Mesendoderm (in vitro differentiated cells): ENCODE measurements around the gene OAF.
A peak's percentile ranks its signal among the peaks of the same experiment; 100 is the strongest.

ENCODE experiments used
- DNase-seq: peaks from one replicate; pipeline ENCODE4 v3.0.0; 2013
- H2AK5ac ChIP-seq: 2 replicates; pipeline ENCODE4 v1.6.1; 2013; ENCODE audit warnings: low read length, inconsistent platforms
- H2BK120ac ChIP-seq: 2 replicates; pipeline ENCODE4 v1.6.1; 2013; ENCODE audit warnings: low read depth, mild to moderate bottlenecking, low read length, moderate library complexity, mixed read lengths
- H2BK15ac ChIP-seq: replicated peaks from 2 replicates; pipeline ENCODE4 v1.6.1; 2013; ENCODE audit warnings: low read depth, mild to moderate bottlenecking, moderate library complexity
- H2BK5ac ChIP-seq: 2 replicates; pipeline ENCODE4 v1.6.1; 2013; ENCODE audit warnings: low read length, inconsistent platforms
- H3K18ac ChIP-seq: 2 replicates; pipeline ENCODE4 v1.6.1; 2013; ENCODE audit warnings: mild to moderate bottlenecking, low read length, mixed read lengths
- H3K23ac ChIP-seq: one replicate; pipeline ENCODE4 v1.6.1; 2013; ENCODE audit warnings: low read length
- H3K27ac ChIP-seq: 2 replicates; pipeline ENCODE4 v1.5.1; 2013; ENCODE audit warnings: low read depth, mild to moderate bottlenecking, inconsistent platforms, low read length, moderate library complexity
- H3K27me3 ChIP-seq: 2 replicates; pipeline ENCODE4 v1.6.1; 2013; ENCODE audit warnings: low read length, control low read depth, mild to moderate bottlenecking, inconsistent platforms; ENCODE audit not compliant: insufficient read depth, poor library complexity
- H3K36me3 ChIP-seq: 2 replicates; pipeline ENCODE4 v1.6.1; 2013; ENCODE audit warnings: low read length, inconsistent platforms; ENCODE audit not compliant: control insufficient read depth, insufficient read depth
- H3K4ac ChIP-seq: one replicate; pipeline ENCODE4 v1.6.1; 2013; ENCODE audit warnings: low read depth, mild to moderate bottlenecking, low read length, moderate library complexity
- H3K4me1 ChIP-seq: 2 replicates; pipeline ENCODE4 v1.6.1; 2013; ENCODE audit warnings: low read depth, low read length, inconsistent platforms; ENCODE audit not compliant: control insufficient read depth
- H3K4me2 ChIP-seq: 2 replicates; pipeline ENCODE4 v1.6.1; 2013; ENCODE audit warnings: low read length
- H3K4me3 ChIP-seq: 2 replicates; pipeline ENCODE4 v1.5.1; 2013; ENCODE audit warnings: mild to moderate bottlenecking, low read length
- H3K56ac ChIP-seq: one replicate; pipeline ENCODE4 v1.6.1; 2013; ENCODE audit warnings: low read length
- H3K79me1 ChIP-seq: 2 replicates; pipeline ENCODE4 v1.6.1; 2013; ENCODE audit warnings: low read length, inconsistent platforms
- H3K79me2 ChIP-seq: 2 replicates; pipeline ENCODE4 v1.6.1; 2013; ENCODE audit warnings: mild to moderate bottlenecking, low read length; ENCODE audit not compliant: control insufficient read depth, insufficient read depth
- H3K9ac ChIP-seq: 2 replicates; pipeline ENCODE4 v1.6.1; 2013; ENCODE audit warnings: low read length, inconsistent platforms
- H4K5ac ChIP-seq: one replicate; pipeline ENCODE4 v1.6.1; 2013; ENCODE audit warnings: low read length
- H4K8ac ChIP-seq: one replicate; pipeline ENCODE4 v1.6.1; 2013; ENCODE audit warnings: low read depth, mild to moderate bottlenecking, control low read depth, low read length, moderate library complexity
- WGBS: extraction: QIAGEN DNeasy Blood & Tissue Kit; methylation state at CpG from one replicate; pipeline ENCODE4 v1.1.7; 2013; ENCODE audit warnings: low lambda C conversion rate, missing lambda C conversion rate; ENCODE audit not compliant: insufficient coverage; ENCODE audit errors: extremely low coverage; 5-methylcytosine and 5-hydroxymethylcytosine counted together

OAF gene

GRCh38 chr11:120182372-120182771 is 28.5 kb upstream of the OAF start:
- Histone ChIP-seq H3K56ac (peak overlapping the region; percentile 19), H3K27me3 (no peaks in the 10 kb centered on the region), H2BK15ac (no peak overlapping the region), H3K36me3 (no peaks in the 10 kb centered on the region), H3K9ac (no peak overlapping the region), H3K4ac (no peak overlapping the region), H3K4me3 (no peak overlapping the region), H3K27ac (no peak overlapping the region), H3K4me1 (no peaks in the 10 kb centered on the region), H2AK5ac (no peak overlapping the region), H4K5ac (no peak overlapping the region), H3K79me1 (no peaks in the 10 kb centered on the region), H4K8ac (no peak overlapping the region), H3K79me2 (no peaks in the 10 kb centered on the region), H3K18ac (no peak overlapping the region), H2BK120ac (no peak overlapping the region), H3K23ac (no peak overlapping the region), H2BK5ac (no peak overlapping the region), H3K4me2 (no peak overlapping the region)
- no peak for DNase-seq
- WGBS, result no CpG with 5 or more reads among the region's 7 CpGs

- no peaks in the 10 kb centered on the region for H3K4me1 ChIP-seq
Observed at GRCh38 chr11:120182790-120183491, 27.9 kb upstream of the OAF start.

GRCh38 chr11:120183701-120184141 is 27.1 kb upstream of the OAF start:
- Histone ChIP-seq H3K4me3 (no peak overlapping the region), H2BK15ac (no peak overlapping the region), H3K9ac (no peak overlapping the region), H2AK5ac (no peak overlapping the region), H3K36me3 (no peaks in the 10 kb centered on the region), H3K27me3 (no peaks in the 10 kb centered on the region), H3K79me2 (no peaks in the 10 kb centered on the region), H3K27ac (no peak overlapping the region), H3K79me1 (no peaks in the 10 kb centered on the region), H2BK5ac (no peak overlapping the region), H4K5ac (no peak overlapping the region), H4K8ac (no peak overlapping the region), H3K4ac (no peak overlapping the region), H3K4me2 (no peak overlapping the region), H3K56ac (no peak overlapping the region), H2BK120ac (no peak overlapping the region), H3K4me1 (no peaks in the 10 kb centered on the region), H3K18ac (no peak overlapping the region), H3K23ac (no peak overlapping the region)
- no CpG with 5 or more reads among the region's 7 CpGs for WGBS
- no peak for DNase-seq

More at GRCh38 chr11:120182790-120183491, 27.9 kb upstream of the OAF start:
- H2BK120ac ChIP-seq, result no peak overlapping the region
- no peak overlapping the region for H3K4me2 ChIP-seq
- H2BK15ac ChIP-seq, result no peak overlapping the region
- no peak overlapping the region for H2AK5ac ChIP-seq
- no CpG with 5 or more reads among the region's 5 CpGs for WGBS
- H4K8ac ChIP-seq, result no peak overlapping the region
- H3K27ac ChIP-seq, result no peak overlapping the region
- no peak overlapping the region for H3K23ac ChIP-seq
- no peak overlapping the region for H3K4ac ChIP-seq
- no peak overlapping the region for H3K18ac ChIP-seq
- no peaks in the 10 kb centered on the region for H3K36me3 ChIP-seq
- H3K79me1 ChIP-seq, result no peaks in the 10 kb centered on the region
- no peak overlapping the region for H3K4me3 ChIP-seq
- H4K5ac ChIP-seq, result no peak overlapping the region
- H3K56ac ChIP-seq, result peak overlapping the region; percentile 19
- H3K27me3 ChIP-seq, result no peaks in the 10 kb centered on the region
- no peak overlapping the region for H2BK5ac ChIP-seq
- peak; percentile 80 for DNase-seq
- no peaks in the 10 kb centered on the region for H3K79me2 ChIP-seq
- no peak overlapping the region for H3K9ac ChIP-seq

- Histone ChIP-seq H3K27ac (no peak overlapping the region), H2BK15ac (no peak overlapping the region), H3K4ac (no peak overlapping the region), H4K5ac (no peak overlapping the region), H4K8ac (no peak overlapping the region), H3K4me1 (no peaks in the 10 kb centered on the region), H3K79me1 (no peaks in the 10 kb centered on the region), H3K36me3 (no peaks in the 10 kb centered on the region), H3K23ac (no peak overlapping the region), H3K27me3 (no peaks in the 10 kb centered on the region), H3K56ac (no peak overlapping the region), H2BK5ac (no peak overlapping the region), H3K4me3 (no peak overlapping the region), H3K18ac (no peak overlapping the region), H3K4me2 (no peak overlapping the region), H2BK120ac (no peak overlapping the region), H3K9ac (no peak overlapping the region), H3K79me2 (no peaks in the 10 kb centered on the region), H2AK5ac (no peak overlapping the region)
- no peak for DNase-seq
- WGBS, result no CpG with 5 or more reads among the region's 11 CpGs
Observed at GRCh38 chr11:120184371-120184945, 26.4 kb upstream of the OAF start.

- no peaks in the 10 kb centered on the region for H3K36me3 ChIP-seq
- H3K9ac ChIP-seq, result no peak overlapping the region
- no peak overlapping the region for H2BK120ac ChIP-seq
- H4K8ac ChIP-seq, result no peak overlapping the region
- no peak for DNase-seq
- no peaks in the 10 kb centered on the region for H3K4me1 ChIP-seq
- no peak overlapping the region for H3K18ac ChIP-seq
- H3K4ac ChIP-seq, result no peak overlapping the region
- no peak overlapping the region for H3K27ac ChIP-seq
- H3K4me2 ChIP-seq, result no peak overlapping the region
- H3K79me2 ChIP-seq, result no peaks in the 10 kb centered on the region
- H3K79me1 ChIP-seq, result no peaks in the 10 kb centered on the region
- no peak overlapping the region for H3K56ac ChIP-seq
- WGBS, result no CpG with 5 or more reads among the region's 7 CpGs
- no peak overlapping the region for H2BK15ac ChIP-seq
- H3K27me3 ChIP-seq, result no peaks in the 10 kb centered on the region
- H2AK5ac ChIP-seq, result no peak overlapping the region
- no peak overlapping the region for H3K23ac ChIP-seq
- no peak overlapping the region for H2BK5ac ChIP-seq
- H3K4me3 ChIP-seq, result no peak overlapping the region
- no peak overlapping the region for H4K5ac ChIP-seq
Observed at GRCh38 chr11:120184946-120185705, 25.7 kb upstream of the OAF start.
